ENCODE measurements around the gene CD200.

DNA sequence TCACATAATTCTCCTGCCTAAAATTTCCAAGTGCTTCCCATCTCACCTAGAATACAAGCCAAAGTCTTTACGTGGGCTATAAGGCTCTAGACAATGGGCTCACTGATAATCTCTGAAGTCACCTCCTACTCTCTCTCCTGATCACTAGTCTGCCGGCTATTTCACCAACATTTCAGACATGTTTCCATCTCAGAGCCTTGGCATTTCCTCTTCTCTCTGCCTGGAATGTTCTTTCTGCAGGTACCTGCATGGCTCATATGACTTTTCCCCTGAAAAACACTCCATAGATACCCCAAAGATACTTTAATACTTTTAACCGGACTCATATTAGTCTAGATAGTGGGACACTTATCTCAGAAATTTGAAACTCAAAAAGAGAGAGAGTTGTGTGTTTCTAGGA, 32.7 kb downstream of the CD200 start:
- TF ChIP-seq, protein P1, sequence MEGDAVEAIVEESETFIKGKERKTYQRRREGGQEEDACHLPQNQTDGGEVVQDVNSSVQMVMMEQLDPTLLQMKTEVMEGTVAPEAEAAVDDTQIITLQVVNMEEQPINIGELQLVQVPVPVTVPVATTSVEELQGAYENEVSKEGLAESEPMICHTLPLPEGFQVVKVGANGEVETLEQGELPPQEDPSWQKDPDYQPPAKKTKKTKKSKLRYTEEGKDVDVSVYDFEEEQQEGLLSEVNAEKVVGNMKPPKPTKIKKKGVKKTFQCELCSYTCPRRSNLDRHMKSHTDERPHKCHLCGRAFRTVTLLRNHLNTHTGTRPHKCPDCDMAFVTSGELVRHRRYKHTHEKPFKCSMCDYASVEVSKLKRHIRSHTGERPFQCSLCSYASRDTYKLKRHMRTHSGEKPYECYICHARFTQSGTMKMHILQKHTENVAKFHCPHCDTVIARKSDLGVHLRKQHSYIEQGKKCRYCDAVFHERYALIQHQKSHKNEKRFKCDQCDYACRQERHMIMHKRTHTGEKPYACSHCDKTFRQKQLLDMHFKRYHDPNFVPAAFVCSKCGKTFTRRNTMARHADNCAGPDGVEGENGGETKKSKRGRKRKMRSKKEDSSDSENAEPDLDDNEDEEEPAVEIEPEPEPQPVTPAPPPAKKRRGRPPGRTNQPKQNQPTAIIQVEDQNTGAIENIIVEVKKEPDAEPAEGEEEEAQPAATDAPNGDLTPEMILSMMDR (IDR thresholded peaks at IDR 0.05; ENCODE audit: low read depth, low read length, missing input control) = no peak
- TF ChIP-seq TAF1 (conservative IDR thresholded peaks at IDR 0.05) (no peak), YY1 (IDR thresholded peaks at IDR 0.05) (no peak), GABPA (IDR thresholded peaks at IDR 0.05 in 1 of 2, conservative IDR thresholded peaks at IDR 0.05 in 1 of 2) (no peak), RXRA (IDR thresholded peaks at IDR 0.05) (no peak), JUND (IDR thresholded peaks at IDR 0.05) (no peak), HNF4A (conservative IDR thresholded peaks at IDR 0.05) (no peak)
- TF ChIP-seq, protein P2, sequence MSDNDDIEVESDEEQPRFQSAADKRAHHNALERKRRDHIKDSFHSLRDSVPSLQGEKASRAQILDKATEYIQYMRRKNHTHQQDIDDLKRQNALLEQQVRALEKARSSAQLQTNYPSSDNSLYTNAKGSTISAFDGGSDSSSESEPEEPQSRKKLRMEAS (IDR thresholded peaks at IDR 0.05) = no peak
